Left lung (tissue), 10 donors: ENCODE data around the gene SFRP2. TPM values are rescaled to one million over a fixed set of nuclear protein-coding genes. Genes with fewer than 3 reads are reported as not detected.

Experiments used
- ATAC-seq: fragments of 200-7000 bp; cut with Tn5 transposase; one replicate; pipeline ENCODE4 v1.9.1; 2020; ENCODE audit warnings: moderate library complexity
- DNase-seq, 4 donors: peaks; one replicate each; pipeline ENCODE4 v3.0.0-alpha.2; 2013 to 2020
- H3K27ac ChIP-seq, 2 donors: fragments of 200-600 bp; sonication (generic) in 1 of 2; one replicate each; pipeline versions ENCODE4 v1.5.0 to v1.8.0; 2020 to 2021
- H3K27me3 ChIP-seq, 2 donors: fragments of 200-600 bp; sonication (generic) in 1 of 2; one replicate each; pipeline versions ENCODE4 v1.5.0 to v1.8.0; 2020 to 2021
- H3K36me3 ChIP-seq, 2 donors: fragments of 200-600 bp; sonication (generic) in 1 of 2; one replicate each; pipeline versions ENCODE4 v1.5.0 to v1.8.0; 2020 to 2021
- H3K4me1 ChIP-seq, 2 donors: fragments of 200-600 bp; one replicate each; pipeline ENCODE4 v1.8.0; 2021
- H3K4me3 ChIP-seq, 2 donors: fragments of 200-600 bp; sonication (generic) in 1 of 2; one replicate each; pipeline versions ENCODE4 v1.5.0 to v1.8.0; 2020 to 2021; ENCODE audit warnings: mild to moderate bottlenecking in 1 of 2
- H3K9me3 ChIP-seq, 2 donors: fragments of 200-600 bp; sonication (generic) in 1 of 2; one replicate each; pipeline versions ENCODE4 v1.5.0 to v1.8.0; 2020 to 2021
- CTCF ChIP-seq, 2 donors: fragments of 200-600 bp; sonication (generic) in 1 of 2; IDR thresholded peaks; one replicate each; pipeline versions ENCODE4 v1.5.0 to v1.8.0; 2021; ENCODE audit warnings: antibody characterized with exemption in 2 of 2
- intact Hi-C, 2 donors: fragments of 100-400 bp; cut with DNase I; formaldehyde crosslinking; loops; one replicate each; pipeline versions ENCODE4 v1.11.2 to v1.14.2; 2022
- polyA plus RNA-seq, 6 donors: library from polyadenylated mRNA; unstranded; fragments of 120-200 nt; gene quantifications; one replicate each; pipeline ENCODE4 v1.2.1, GENCODE V29; 2013; ENCODE audit not compliant: insufficient read length in 6 of 6
- total RNA-seq, 2 donors: library from RNA; stranded (reverse); fragmentation: NEBNext Ultra II Directional; extraction: Animal tissue kit (Norgen Biotek cat#: 25700); gene quantifications; one replicate each; pipeline ENCODE4 v1.2.1, GENCODE V29; 2021
- donor health status: DM: no; HTN: yes; CAD: no.
- donor health status: DM: no; HTN: no; CAD: no.

The SFRP2 gene
- total and polyA plus RNA-seq, 8 donors: 3.5 to 73.9 (median 10.4) TPM

DNA sequence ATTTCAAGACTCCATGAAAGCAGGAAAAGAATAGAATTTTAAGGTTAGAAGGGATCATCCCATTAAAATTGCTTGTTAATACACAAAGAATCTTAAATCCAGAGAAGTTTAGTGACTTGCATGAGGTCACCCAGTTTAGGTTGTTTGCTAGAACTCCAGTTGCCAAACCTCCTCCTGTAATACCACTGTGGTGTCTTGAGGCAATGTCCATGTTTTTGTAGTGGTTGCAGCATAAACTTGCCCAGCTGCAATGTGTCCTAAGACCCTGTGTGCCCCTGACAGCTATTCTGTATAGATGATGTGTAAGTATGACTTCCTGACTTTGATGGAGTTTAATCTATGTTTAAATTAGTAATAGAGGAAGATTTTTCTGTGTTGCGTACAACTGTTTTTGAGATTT is 6.3 kb downstream of the SFRP2 start:
- no peak for TF ChIP-seq CTCF (IDR thresholded peaks at IDR 0.05)
- Histone ChIP-seq H3K27ac (no peak overlapping the region), H3K27me3 (peaks cover 15 to 75% of the 10 kb centered on the region in 2 donors), H3K9me3 (no peaks in the 10 kb centered on the region), H3K4me3 (no peak overlapping the region), H3K4me1 (no peaks in the 10 kb centered on the region), H3K36me3 (no peaks in the 10 kb centered on the region)
- DNase-seq (no peak), ATAC-seq (no peak)
- intact Hi-C loops: no loop called here

DNA sequence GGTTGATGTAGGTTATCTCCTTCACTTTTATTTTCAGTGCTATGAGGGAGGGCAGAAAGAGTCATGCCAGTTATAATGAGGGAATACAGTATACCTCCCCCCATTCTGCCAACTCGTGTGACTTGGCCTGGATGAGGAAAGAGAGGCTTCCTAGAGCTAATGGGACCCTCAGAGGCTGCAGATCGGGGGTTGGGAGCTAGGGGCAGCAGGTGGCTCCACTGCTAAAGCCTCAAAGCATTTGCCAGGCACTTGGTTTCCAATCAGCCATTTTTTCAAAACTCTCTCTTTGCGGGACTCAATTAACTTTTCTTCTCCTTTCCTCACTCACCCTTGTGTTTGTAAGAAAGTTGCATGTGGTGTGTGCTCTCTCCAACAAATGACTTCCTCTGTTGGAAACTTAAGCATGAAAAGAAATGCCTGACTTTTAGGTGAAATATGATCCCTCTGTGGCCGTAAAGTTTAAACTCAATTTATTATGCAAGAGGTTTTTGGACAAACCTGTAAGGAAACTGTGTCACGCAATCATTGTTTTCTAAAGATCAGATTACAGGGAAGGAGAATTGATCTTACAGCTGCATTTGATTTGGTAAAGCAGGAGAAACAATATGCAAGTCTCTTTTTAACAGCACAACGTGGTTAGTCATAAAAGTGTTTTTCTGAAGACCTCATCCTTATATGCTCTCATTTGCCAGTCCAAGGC is 7.0 kb downstream of the SFRP2 start:
- H3K27me3 ChIP-seq: peaks cover 8 to 68% of the 10 kb centered on the region in 2 donors
- intact Hi-C loops: no loop called here
- H3K4me3 ChIP-seq: no peak overlapping the region
- H3K4me1 ChIP-seq: no peaks in the 10 kb centered on the region
- ATAC-seq: no peak
- no peak for DNase-seq
- no peak for TF ChIP-seq CTCF (IDR thresholded peaks at IDR 0.05)
- no peaks in the 10 kb centered on the region for H3K36me3 ChIP-seq
- H3K9me3 ChIP-seq: no peaks in the 10 kb centered on the region
- H3K27ac ChIP-seq: no peak overlapping the region

GRCh38 chr4:153781280-153781679 is 7.6 kb downstream of the SFRP2 start:
- no peak for TF ChIP-seq CTCF (IDR thresholded peaks at IDR 0.05)
- H3K4me3 ChIP-seq: no peak overlapping the region
- intact Hi-C loops: no loop called here
- DNase-seq (peak in 1 of 4 donors; percentile 66), ATAC-seq (no peak)
- no peak overlapping the region for H3K27ac ChIP-seq
- H3K9me3 ChIP-seq: no peaks in the 10 kb centered on the region
- H3K27me3 ChIP-seq: peaks cover 6 to 67% of the 10 kb centered on the region in 2 donors
- no peaks in the 10 kb centered on the region for H3K36me3 ChIP-seq
- H3K4me1 ChIP-seq: no peaks in the 10 kb centered on the region

DNA sequence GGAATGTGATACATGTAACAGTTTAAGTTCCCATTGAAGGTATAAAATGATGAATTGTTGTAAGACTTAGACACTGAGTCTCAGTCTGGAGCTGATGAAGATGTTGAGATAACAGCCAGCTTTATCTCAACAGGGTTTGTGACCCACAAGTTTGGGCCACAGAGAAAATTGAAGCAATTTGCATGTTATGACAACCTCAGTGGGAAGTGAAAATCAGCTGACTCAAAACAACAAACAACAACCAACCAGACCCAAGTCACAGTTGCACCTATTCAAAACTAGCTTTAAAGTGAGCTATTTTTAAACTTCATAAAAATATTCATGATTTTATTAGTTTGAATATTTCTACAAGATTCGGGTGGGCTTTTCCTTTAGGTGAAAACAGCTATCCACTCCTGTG is 8.0 kb downstream of the SFRP2 start:
- DNase-seq: no peak
- H3K4me1 ChIP-seq: no peaks in the 10 kb centered on the region
- ATAC-seq: no peak
- TF ChIP-seq CTCF (IDR thresholded peaks at IDR 0.05): no peak
- no peak overlapping the region for H3K4me3 ChIP-seq
- H3K27me3 ChIP-seq: peaks cover 4 to 63% of the 10 kb centered on the region in 2 donors
- H3K9me3 ChIP-seq: no peaks in the 10 kb centered on the region
- no peak overlapping the region for H3K27ac ChIP-seq
- intact Hi-C loops: no loop called here
- H3K36me3 ChIP-seq: no peaks in the 10 kb centered on the region

- H3K36me3 ChIP-seq: no peaks in the 10 kb centered on the region
- H3K27me3 ChIP-seq: peaks cover 0 to 58% of the 10 kb centered on the region in 2 donors
- no peaks in the 10 kb centered on the region for H3K4me1 ChIP-seq
- intact Hi-C loops: no loop called here
- no peaks in the 10 kb centered on the region for H3K9me3 ChIP-seq
- DNase-seq: no peak
- no peak overlapping the region for H3K4me3 ChIP-seq
- no peak for ATAC-seq
- no peak overlapping the region for H3K27ac ChIP-seq
- TF ChIP-seq CTCF (IDR thresholded peaks at IDR 0.05): no peak
Measured at GRCh38 chr4:153780221-153780620, 8.7 kb downstream of the SFRP2 start.
